Activated CD8-positive, alpha-beta T cell treated with anti-CD3 and anti-CD28 coated beads for 36 hours (primary cell): Measurements from ENCODE around the gene APOL3. TPM values are rescaled to one million over a fixed set of nuclear protein-coding genes. Genes with fewer than 3 reads are reported as not detected.

Experiments used
- ATAC-seq: fragments of 200-7000 bp; cut with Tn5 transposase; one replicate; pipeline ENCODE4 v1.10.0; 2021; ENCODE audit warnings: mild to moderate bottlenecking, moderate library complexity
- CTCF ChIA-PET: fragments of 350-600 bp; sonication (Branson Sonifier 250); formaldehyde crosslinking; loops from one replicate; lab custom pipeline; 2021; ENCODE audit warnings: antibody characterized with exemption; lab: Charles Lee
- POLR2A ChIA-PET: fragments of 350-600 bp; sonication (Branson Sonifier 250); formaldehyde crosslinking; loops from one replicate; lab custom pipeline; 2021; ENCODE audit warnings: antibody characterized with exemption; lab: Charles Lee
- DNase-seq: peaks from one replicate; pipeline ENCODE4 v3.0.0-alpha.2; 2020
- H3K27ac Mint-ChIP-seq: one replicate; pipeline ENCODE4 v1.8.0; 2021; ENCODE audit warnings: mild to moderate bottlenecking, mixed read lengths
- H3K27me3 Mint-ChIP-seq: one replicate; pipeline ENCODE4 v1.8.0; 2021; ENCODE audit warnings: mixed read lengths
- H3K36me3 Mint-ChIP-seq: one replicate; pipeline ENCODE4 v1.8.0; 2021; ENCODE audit warnings: low read depth, mixed read lengths
- H3K4me1 Mint-ChIP-seq: one replicate; pipeline ENCODE4 v1.8.0; 2021; ENCODE audit warnings: low read depth, mixed read lengths
- H3K4me3 Mint-ChIP-seq: one replicate; pipeline ENCODE4 v1.8.0; 2021; ENCODE audit warnings: mild to moderate bottlenecking, moderate library complexity, mixed read lengths
- H3K9me3 Mint-ChIP-seq: one replicate; pipeline ENCODE4 v1.8.0; 2021; ENCODE audit warnings: mixed read lengths
- CTCF ChIP-seq: fragments of 200-600 bp; IDR thresholded peaks from one replicate; pipeline ENCODE4 v1.8.0; 2022; ENCODE audit warnings: antibody characterized with exemption, mild to moderate bottlenecking
- intact Hi-C: fragments of 100-400 bp; cut with micrococcal nuclease; formaldehyde crosslinking; loops from one replicate; pipeline ENCODE4 v1.10.0; 2022
- total RNA-seq, 2 experiments: library from RNA; stranded (reverse); gene quantifications; one replicate each; pipeline ENCODE4 v1.2.3, GENCODE V29; 2021

Gene APOL3
- total RNA-seq, 2 experiments from 2014 or later = 44.5 to 46.7 TPM

- peaks cover 42% of the 10 kb centered on the region for H3K36me3 Mint-ChIP-seq
- no peak for DNase-seq
- no peaks in the 10 kb centered on the region for H3K27me3 Mint-ChIP-seq
- peak overlapping the region; percentile 2 for H3K27ac Mint-ChIP-seq
- CTCF ChIA-PET = interaction anchor here (0.7 to 4.5 kb wide), 10 partner anchors 10 to 569 kb away, joined by 3 to 37 read pairs (median 5); no protein-coding TSS in a partner anchor
- H3K9me3 Mint-ChIP-seq = peaks cover 11% of the 10 kb centered on the region
- intact Hi-C loops = no loop called here
- POLR2A ChIA-PET = interaction anchor here (1.2 to 1.3 kb wide), 3 partner anchors 9 to 11 kb away, joined by 3 read pairs; partner anchors contain the start of gene APOL3
- no peak overlapping the region for H3K4me3 Mint-ChIP-seq
- TF ChIP-seq CTCF = no peak
- peaks cover 73% of the 10 kb centered on the region for H3K4me1 Mint-ChIP-seq
- ATAC-seq = no peak
Measured at GRCh38 chr22:36152088-36152487, 8.5 kb downstream of the APOL3 start.

- H3K4me3 Mint-ChIP-seq = no peak overlapping the region
- no peak for TF ChIP-seq CTCF
- peak overlapping the region; percentile 74 for H3K27ac Mint-ChIP-seq
- peaks cover 67% of the 10 kb centered on the region for H3K4me1 Mint-ChIP-seq
- peaks cover 33% of the 10 kb centered on the region for H3K36me3 Mint-ChIP-seq
- intact Hi-C loops = no loop called here
- ATAC-seq (no peak), DNase-seq (no peak)
- ChIA-PET POLR2A (interaction anchor here (0.7 to 1.2 kb wide), 3 partner anchors 10 to 35 kb away, joined by 3 read pairs; partner anchors contain the start of gene APOL3), CTCF (interaction anchor here (1.0 to 4.5 kb wide), 6 partner anchors 9 to 568 kb away, joined by 3 to 37 read pairs (median 12); no protein-coding TSS in a partner anchor)
- H3K9me3 Mint-ChIP-seq = peaks cover 11% of the 10 kb centered on the region
- H3K27me3 Mint-ChIP-seq = no peaks in the 10 kb centered on the region
Measured at GRCh38 chr22:36151006-36151595, 9.5 kb downstream of the APOL3 start.

GRCh38 chr22:36149441-36149840 is 11.1 kb downstream of the APOL3 start:
- intact Hi-C loops = no loop called here
- no peak for TF ChIP-seq CTCF
- Mint-ChIP-seq H3K4me1 (peaks cover 59% of the 10 kb centered on the region), H3K27me3 (no peaks in the 10 kb centered on the region), H3K9me3 (peaks cover 7% of the 10 kb centered on the region), H3K4me3 (no peak overlapping the region), H3K27ac (no peak overlapping the region), H3K36me3 (peaks cover 23% of the 10 kb centered on the region)
- ChIA-PET POLR2A (no interaction called here), CTCF (interaction anchor here (1.2 kb wide), 1 partner anchor 31 kb away, joined by 5 read pairs; no protein-coding TSS in a partner anchor)
- ATAC-seq = no peak
- DNase-seq = no peak

- Mint-ChIP-seq H3K27ac (peak overlapping the region; percentile 50), H3K9me3 (peaks cover 7% of the 10 kb centered on the region), H3K4me3 (no peak overlapping the region), H3K27me3 (no peaks in the 10 kb centered on the region), H3K36me3 (peaks cover 19% of the 10 kb centered on the region), H3K4me1 (peaks cover 51% of the 10 kb centered on the region)
- DNase-seq (no peak), ATAC-seq (no peak)
- TF ChIP-seq CTCF = no peak
- POLR2A ChIA-PET = interaction anchor here (0.6 to 1.3 kb wide), 2 partner anchors 8 to 92 kb away, joined by 3 read pairs; no protein-coding TSS in a partner anchor
- CTCF ChIA-PET = interaction anchor here (1.2 to 9.3 kb wide), 2 partner anchors 32 kb away, joined by 5 to 115 read pairs; no protein-coding TSS in a partner anchor
- intact Hi-C loops = no loop called here
Measured at GRCh38 chr22:36148411-36148810, 12.1 kb downstream of the APOL3 start.

DNA sequence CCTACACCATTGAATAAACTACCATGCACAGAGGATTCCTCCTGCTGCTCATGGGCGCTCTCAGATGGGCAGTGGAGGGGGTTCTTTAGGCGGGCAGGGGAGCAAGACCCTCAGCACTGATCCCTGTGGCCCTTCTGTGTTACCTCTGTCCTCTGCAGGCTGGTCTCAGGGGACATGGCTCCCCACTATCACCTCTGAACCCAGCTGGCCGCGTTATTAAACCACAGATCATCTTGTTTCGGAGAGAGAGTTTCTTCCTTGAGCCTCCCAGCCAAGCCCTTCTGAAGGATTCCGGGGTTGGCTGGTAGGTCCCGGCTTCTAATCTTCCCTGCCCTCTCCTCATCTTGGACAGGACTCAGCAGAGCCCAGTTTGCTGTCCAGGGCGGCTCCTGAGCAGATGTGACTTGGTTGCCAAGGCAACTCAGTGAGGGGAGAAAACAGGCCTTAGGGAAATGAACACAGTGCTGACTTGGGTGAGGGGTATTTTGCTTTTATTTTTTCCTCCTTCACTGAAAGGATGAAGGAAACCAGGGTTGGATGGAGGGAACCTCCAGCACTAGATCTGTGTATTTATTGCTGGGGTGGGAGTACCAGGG is 13.3 kb downstream of the APOL3 start:
- Mint-ChIP-seq H3K4me3 (no peak overlapping the region), H3K36me3 (peaks cover 17% of the 10 kb centered on the region), H3K4me1 (peaks cover 44% of the 10 kb centered on the region), H3K9me3 (peaks cover 6% of the 10 kb centered on the region), H3K27ac (peak overlapping the region; percentile 42), H3K27me3 (no peaks in the 10 kb centered on the region)
- no peak for ATAC-seq
- no peak for TF ChIP-seq CTCF
- POLR2A ChIA-PET = no interaction called here
- no peak for DNase-seq
- CTCF ChIA-PET = interaction anchor here (9.3 kb wide), 1 partner anchor 33 kb away, joined by 115 read pairs; no protein-coding TSS in a partner anchor
- intact Hi-C loops = no loop called here
